HG02884 (cell line): ENCODE measurements around the gene RSKR.
"Not testable (repeated sequence)": the region's sequence is repeated elsewhere in the genome, so short reads cannot be mapped to it uniquely, and the experiment has no call there.

Experiments used
- ATAC-seq: cut with Tn5 transposase; IDR thresholded peaks from one replicate; pipeline ENCODE4 v1.9.1; 2021; ENCODE audit warnings: mild to moderate bottlenecking, moderate library complexity; ENCODE audit not compliant: unreplicated experiment

The RSKR gene

DNA sequence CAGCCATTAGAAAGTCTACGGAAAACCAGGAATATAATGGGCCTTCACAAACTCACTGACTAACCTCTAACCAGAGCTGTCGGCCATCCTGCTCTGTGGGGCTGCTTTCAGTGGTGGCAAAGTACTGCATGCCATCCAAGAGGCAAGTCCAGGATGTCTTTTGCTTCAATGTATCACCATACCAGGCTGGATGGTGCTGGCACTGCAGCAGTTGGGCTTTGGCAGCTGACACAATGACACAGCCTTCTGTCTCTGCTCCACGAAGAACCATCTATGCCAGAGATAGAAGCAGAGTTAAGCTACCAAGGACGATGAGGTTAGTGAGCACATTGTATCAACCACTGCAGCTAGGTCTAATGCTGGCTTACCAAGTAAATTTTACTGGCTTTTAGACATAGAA, 9.7 kb upstream of the RSKR start:
- no peak for ATAC-seq

DNA sequence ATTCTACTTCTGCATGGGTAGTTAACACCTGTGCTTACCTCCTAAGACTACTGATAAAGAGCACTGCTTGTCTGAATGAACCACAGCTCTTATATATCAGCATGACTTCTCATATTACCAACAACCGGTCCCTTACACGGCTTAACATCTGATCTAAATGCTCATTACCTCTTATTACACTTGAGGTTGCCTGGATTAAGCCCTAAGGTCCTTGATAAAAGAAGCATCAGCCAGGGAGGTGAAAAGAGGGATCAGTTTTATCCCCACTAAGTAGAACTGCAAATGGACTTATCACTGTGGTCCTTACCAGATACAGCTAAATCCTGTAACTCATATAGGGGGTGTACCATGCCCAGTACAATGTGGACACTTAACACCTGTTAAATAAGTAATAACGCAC, 8.2 kb upstream of the RSKR start:
- ATAC-seq: no peak

DNA sequence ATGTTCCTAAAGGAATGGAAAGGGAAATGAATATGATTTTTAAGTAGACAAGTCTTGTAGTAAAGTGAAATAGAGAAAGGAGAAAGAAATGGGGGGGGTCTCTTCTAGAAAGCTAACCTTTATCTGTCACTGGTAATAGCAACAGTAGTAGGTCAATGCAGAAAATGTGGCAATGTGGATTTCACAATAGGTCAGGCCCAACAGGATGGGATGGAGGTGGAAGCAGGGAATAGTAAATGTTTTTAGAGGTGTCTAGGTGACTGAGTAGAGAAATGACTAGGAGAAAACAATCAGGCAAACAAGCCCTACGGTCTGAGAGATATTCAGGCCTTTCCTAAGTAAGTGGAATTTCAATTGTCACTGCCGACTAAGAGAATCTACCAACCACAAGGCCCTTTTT, 6.0 kb upstream of the RSKR start:
- ATAC-seq: no peak

DNA sequence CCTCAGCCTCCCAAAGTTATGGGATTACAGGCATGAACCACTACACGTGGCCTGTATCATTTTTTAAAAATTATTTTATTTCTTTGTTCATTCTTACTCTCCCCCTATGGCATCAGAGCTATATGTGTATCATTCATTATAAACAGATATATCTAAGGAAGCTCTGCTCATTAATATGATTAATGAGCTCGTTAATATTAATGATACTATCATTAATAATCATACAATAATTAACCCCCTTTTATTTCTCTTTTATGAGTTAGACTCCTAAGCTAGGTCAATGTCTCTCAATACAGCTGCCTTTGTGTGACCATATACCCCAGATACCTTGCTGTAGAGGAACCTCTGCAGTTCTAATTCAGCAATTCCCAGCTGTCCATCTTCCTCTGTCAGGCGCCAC, 4.5 kb upstream of the RSKR start:
- no peak for ATAC-seq

DNA sequence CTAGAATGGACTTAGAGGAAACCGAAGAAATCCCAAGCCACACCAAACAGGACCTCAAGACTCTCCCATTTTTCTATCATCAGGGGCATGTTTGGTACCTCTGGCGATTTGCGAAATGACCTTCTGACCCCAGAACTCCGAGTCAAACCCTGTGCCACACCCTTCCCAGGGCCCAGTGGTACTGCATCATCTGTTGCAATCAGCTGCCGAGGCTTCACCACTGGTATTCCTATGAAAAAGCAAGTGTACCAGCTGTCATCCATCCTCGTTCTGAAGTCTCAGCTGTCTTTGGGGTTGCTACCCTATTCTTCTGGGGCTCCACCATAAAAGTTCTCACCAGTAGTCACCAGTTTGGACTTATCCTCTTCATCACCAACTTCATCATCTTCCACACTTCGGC, 2.3 kb upstream of the RSKR start:
- no peak for ATAC-seq

DNA sequence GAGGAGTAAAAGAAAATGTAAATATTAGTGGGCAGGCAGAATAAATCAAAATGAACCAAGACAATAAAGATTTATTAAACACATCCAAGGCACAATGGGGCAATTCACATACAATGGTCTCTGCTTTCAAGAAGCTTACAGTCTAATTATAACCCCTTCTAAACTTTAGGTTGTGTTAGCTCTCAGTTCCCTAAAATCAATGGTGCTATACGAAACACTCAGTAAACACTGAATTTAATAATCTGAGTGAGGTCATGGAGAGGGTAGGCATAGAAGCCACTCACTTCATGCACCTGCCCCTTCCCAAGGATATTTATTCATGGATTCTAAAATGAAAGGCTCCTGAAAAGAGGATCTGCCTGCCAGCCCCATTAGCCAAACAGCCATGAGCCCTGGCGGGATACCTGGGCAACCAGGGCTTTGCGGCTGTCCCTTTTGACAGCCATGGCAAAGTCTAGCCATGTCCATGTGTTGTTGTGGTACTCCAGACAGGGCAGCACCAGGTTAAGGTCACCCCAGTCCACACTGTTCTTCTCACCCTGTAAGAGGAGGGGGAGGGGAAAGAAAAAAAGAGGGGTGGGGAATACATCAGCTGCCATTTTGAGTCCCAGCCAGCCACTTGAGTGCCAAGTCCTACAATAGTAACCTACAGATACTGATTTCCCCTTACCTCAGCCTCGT, 1.4 kb upstream of the RSKR start:
- ATAC-seq: no peak

DNA sequence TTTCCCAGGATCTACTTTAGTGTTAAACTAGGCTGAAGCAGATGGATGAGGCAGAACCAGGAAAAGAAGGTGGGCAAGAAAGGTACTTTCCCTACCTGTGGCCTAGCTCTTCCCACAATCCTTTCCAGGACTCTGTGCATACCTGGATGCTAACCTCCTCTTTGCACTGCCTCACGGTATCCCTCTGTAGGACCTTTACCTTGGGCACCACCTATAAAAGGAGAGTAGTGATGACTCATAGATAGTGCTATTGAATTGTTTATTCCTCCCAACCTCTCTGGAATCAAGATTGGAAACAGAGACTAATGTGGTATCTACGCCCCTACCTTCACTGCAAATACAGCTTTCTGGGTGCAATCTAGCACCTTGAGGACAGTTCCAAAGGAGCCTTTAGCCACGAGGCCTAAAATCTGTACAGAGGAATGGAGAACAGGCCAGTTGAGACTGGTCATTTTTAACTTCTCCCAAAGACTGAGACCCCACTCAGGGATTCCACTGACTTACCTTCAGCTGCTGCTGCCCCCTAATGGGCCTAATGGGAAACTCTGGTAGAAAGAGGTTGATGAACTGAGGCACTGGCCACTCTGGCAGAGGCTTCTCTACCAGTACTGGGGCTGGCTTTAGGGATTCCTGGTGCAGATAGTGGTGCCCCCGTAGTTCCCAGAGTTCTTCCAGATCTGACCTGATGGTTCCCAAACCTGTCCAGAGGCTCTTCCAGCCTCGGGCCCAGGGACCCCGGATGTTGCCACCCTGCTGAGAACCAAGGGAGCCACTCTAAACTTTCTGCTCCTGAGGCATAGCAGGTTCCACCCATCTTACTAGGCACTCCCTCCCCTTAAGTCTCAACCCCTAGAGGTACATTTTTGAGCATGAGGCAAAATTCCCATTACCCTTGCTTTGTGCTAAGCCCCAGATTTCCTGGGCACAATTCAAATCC, 781 bp downstream of the RSKR start:
- ATAC-seq: no peak

DNA sequence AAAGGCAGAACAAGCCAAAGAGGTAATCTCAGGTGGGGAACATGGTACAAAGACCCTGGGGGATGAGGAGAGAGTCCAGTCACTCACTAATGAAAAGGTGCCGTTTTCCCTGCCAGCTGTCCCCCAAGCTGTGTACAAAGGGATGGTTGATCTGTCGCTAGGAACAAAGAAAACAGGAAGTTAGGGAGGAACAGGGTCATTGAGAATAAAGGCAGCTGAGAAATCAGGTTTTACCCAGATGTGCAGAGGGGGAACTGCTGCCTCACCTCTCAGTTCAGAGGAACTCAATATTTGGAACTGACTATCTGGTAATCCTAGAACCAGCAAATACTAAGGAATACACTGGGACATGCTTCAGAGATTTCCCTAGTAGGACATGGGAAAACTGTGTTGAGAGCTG, 1.5 kb downstream of the RSKR start:
- no peak for ATAC-seq

DNA sequence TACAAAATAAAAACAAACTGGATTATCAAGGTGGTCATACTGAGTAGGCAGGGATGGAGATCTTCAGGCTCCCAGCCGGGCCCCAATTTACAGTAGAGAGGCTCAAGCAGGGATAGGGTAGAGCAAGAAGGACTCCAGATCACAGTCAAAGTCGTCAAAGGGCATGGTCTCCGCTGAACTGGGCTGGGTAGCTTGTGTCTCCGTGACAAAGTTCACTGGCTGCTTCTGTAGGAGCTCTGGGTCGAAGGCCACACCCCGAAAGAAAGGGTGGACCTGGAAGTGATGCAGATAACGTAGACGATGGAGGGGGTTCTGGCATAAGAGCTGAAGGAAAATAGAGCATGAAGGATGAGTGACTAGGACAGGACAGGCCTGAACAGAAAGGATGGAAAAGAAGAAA, 3.6 kb downstream of the RSKR start:
- ATAC-seq: no peak

DNA sequence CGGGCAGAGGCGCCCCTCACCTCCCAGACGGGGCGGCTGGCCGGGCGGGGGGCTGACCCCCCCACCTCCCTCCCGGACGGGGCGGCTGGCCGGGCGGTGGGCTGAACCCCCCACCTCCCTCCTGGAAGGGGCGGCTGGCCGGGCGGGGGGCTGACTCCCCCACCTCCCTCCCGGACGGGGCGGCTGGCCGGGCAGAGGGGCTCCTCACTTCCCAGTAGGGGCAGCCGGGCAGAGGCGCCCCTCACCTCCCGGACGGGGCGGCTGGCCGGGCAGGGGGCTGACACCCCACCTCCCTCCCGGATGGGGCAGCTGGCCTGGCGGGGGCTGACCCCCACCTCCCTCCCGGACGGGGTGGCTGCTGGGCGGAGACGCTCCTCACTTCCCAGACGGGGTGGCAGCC, 10.0 kb downstream of the RSKR start:
- not testable (repeated sequence) for ATAC-seq

DNA sequence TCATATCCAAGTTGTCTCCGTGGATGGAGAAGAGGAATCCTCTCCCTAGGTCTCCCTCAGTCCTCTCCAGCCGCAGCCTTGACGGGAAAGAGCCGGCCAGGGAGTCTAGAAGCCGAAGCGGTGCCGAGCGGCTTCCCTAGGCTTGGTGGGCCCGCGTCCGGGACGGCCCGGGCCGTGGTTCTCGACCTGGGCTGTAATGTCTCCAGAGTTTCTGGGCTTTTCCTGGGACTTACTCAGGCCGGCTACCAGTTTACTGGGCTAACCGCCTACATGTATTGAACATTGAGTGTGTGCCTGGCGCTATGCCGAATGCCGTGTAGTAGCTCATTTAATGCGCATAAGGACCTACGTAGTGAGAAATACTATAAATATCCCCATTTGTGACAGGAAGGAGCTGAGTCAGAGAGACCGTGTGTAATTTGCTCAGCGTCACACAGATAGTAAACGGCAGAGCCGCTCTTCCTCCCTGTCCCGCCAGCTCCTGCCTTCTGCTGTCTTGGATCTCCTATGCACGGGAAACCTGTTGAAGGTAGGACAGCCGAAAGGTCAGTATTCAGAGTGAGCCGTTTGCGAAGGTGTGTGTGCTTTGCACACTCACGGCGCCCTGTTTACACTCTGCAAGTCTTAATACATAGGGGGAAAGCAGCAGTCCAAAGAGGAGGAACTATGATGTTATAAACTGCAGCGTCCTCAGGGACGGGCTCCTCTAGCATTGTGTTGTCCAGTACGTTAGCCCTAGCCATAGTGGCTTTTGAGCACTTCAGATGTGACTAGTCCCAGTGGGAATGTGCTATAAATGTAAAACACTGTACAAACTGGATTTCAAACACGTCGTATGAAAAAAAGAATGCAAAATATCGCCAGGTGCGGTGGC, 14.4 kb downstream of the RSKR start:
- ATAC-seq: peak; percentile 38

DNA sequence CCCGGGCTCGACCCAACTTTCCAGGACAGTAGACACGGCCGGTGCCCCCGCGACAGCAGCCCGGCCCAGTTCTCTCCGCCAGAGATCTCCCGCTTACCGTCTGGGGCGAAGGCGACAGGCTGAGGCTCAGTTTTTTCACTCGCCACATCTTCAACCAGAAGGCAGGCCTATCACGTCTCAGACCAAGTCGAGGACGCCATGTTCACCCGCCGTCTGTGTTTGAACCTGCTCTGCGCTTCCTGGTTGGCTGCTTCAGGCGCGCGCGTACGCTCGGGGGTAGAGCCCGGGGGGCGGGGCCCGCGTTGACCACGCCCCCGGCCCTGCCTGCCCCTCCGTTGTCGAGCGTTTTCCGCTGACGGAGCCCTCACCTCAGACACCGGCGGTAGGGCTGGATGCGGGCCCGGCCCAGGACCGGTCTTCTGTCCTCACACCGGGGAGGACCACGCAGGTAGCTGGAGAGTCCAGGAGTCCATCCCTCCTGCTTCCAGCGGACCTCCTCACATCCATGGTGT, 15.1 kb downstream of the RSKR start, which contains the start of gene SPAG5:
SPAG5 (minus strand) TSS at position 227 of the 512 bp plus-strand sequence; CDS start at position 148, 79 bp downstream.
- ATAC-seq: peak; percentile 82

DNA sequence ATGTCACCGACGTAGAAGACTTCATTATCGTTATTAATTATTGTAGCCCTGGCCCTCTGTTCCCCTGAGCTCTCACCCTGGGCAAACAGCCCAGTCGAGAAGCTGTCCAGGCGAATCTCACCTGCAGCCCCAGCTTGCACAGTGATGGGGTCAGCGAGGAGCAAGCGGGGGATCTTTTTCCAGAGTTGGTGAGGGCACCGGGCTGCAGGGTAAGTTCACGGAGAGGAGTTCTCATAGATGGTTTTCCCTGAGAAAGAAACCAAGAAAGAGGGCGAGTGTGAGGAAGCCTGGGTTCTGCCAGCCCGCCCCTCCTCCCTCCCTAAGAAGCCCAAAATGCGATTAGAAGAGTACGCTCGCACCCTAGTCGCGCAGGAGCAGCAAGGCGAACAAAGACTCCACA, 15.6 kb downstream of the RSKR start:
- no peak for ATAC-seq

DNA sequence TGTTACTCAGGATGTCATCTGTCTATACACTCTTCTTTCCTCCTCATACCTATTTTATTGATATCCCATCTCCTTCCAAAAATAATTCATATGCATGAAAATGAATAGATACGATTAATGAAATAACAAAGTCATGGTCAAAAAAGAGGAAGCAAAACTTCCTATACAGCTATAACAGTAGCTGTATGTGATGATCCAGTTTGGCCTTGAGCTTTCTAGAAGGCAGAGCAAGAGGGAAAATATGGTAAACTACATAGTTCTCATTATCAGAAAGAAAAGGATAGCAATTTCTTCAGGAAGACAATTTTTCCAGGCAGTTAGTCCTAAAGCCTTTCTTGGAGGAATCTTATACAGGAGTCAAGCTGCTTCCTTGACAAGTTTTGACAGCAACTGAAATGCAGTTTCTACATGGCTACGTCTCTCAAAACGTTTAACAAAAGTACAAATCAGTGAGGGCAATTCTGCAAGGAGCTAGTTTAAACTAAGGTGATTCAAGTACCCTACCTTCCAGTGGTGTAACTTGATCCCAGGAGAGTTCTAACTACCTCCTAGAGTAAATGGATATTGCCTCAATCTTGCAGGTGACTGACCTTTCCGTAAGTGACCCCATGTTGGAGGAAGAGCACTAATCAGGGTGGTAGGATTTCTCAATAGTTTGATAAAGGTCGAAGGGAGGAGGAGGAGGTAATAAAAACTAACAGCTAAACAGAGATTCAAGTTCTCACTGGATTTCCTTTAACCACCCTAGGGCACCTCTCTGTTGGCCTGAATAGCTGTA, 16.2 kb downstream of the RSKR start:
- ATAC-seq: no peak

DNA sequence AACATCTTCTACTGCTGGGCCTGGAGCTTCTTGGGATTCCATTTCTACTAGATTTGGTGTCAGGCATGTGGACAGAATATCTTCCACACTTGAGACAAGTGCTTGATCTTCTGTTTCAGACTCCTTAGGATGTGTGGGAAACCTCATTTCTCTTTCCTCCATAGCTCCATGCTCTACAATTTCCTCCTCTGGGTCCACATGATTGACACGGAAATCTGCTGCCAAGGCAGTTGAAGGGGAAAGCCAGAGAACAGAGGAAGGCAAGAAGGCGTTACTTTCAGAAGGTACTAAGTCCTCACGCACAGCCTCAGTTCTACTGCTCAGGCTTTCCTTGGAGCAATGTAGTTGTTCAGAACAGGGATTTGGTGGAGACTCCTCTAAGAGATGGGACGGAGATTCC, 21.7 kb downstream of the RSKR start:
- ATAC-seq: no peak

DNA sequence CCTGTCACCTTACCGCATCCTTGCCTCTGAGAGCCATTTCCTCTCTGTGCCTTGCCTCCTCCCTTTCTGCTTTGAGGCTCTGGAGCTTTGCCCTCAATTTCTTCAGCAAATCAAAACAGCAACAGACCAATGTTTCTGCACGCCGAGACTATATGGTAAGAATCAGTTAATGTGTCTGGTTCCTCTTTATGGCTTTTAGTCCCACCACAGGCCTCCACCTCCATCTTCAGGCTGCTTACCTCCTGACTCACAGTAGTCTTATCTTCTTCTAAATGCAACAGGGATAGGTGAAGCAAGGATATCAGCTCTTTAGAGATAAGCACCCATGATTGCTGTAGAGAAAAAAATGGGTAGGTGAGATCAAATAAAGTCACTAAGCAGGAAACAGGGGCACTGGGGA, 28.1 kb downstream of the RSKR start:
- no peak for ATAC-seq

DNA sequence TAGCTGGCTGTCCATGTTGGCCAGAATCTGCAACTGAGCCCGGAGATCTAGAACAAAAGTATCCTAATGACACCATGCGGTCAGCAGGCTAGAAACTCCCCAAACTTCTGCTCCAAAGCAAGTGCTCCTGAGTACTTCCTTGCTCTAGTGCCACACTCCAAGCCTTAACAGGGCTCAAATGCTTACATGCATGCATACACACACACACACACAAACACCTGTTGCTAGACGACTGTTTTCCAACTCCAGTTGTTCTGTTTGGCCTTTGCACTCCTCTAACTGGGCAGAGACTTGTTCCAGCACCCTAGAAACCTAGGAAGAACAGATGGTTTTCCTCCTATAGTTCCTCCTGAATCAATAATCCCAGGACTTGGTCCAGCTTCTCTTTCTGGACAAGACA, 29.6 kb downstream of the RSKR start:
- no peak for ATAC-seq

DNA sequence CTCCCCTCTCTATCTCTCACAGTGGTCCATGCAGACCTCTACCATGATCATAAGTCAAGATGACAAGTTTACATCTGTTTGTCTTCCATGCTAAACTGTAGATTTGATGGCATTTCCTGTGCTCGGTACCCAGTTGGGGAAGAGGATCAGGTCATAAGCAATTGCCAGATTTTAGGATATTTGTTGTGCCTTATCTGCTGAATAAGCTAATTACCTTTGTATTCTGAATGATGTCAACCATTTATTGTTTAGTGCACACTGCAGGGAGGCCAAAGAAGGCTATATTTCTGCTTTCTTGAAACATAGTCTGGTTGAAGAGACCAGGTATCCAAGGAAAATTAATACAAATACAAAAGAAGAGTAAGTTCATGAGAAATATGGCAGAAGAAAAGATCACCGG, 31.5 kb downstream of the RSKR start:
- ATAC-seq: no peak

DNA sequence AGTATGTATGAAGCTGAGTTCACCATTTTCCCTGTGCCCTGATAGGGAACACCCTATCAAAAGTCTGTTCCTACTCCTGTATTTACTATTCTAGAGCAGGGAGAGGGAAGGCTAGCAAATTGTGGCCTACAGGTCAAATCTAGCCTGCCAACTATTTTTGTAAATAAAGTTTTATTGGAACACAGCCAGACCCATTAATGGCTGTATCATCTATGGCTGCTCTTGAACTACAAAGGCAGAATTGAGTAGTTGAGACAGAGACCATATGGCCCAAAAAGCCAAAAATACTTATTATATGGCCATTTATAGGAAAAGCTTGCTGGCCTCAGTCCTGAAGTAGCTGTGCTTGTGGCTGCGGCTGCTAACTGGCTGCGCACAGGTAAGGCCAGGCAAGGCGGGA, 33.0 kb downstream of the RSKR start:
- no peak for ATAC-seq

DNA sequence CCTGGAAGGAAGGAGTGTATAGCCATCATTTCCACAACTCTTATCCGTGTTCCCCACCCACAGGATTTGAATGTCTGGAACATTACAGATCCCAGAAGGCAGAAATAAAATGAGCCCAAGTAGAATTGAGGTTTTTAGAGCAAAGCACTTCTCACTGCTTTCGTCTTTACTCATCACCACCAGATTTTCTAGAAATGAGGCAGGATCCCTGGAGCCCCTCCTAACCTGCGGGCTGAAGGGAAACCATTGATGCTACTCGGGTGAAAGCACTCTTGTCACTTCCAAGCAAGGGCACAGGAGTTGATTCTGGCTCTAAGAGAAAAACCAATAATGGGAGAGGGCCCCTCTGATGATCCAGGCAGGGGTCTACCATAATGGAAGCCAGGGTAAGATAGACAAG, 34.5 kb downstream of the RSKR start:
- ATAC-seq: no peak
